OCI-LY1 (cell line): Measurements from ENCODE around the gene ANKS1A.
"Not testable (repeated sequence)": the region's sequence is repeated elsewhere in the genome, so short reads cannot be mapped to it uniquely, and the experiment has no call there.

Source experiments
- H2AFZ ChIP-seq: fragments of 200-600 bp; sonication (generic), shearing (Covaris generic); 2 replicates; pipeline ENCODE4 v1.6.0; 2014; ENCODE audit warnings: antibody characterized with exemption, mild to moderate bottlenecking, low read length
- H3F3A ChIP-seq: fragments of 200-600 bp; sonication (generic), shearing (Covaris generic); 2 replicates; pipeline ENCODE4 v1.6.0; 2014; ENCODE audit warnings: mild to moderate bottlenecking, antibody characterized with exemption, low read length, moderate library complexity; ENCODE audit not compliant: insufficient read depth
- H3K27ac ChIP-seq: fragments of 200-600 bp; sonication (generic); 2 replicates; pipeline ENCODE4 v1.5.1; 2014; ENCODE audit warnings: low read length, mixed run types, mild to moderate bottlenecking, low read depth; ENCODE audit not compliant: poor library complexity, severe bottlenecking
- H3K27me3 ChIP-seq: fragments of 200-600 bp; sonication (generic); 2 replicates; pipeline ENCODE4 v1.6.0; 2014; ENCODE audit warnings: antibody characterized with exemption, mild to moderate bottlenecking, low read length, moderate library complexity; ENCODE audit not compliant: insufficient read depth
- H3K36me3 ChIP-seq: fragments of 200-600 bp; sonication (generic); 2 replicates; pipeline ENCODE4 v1.6.1; 2014; ENCODE audit warnings: mild to moderate bottlenecking, antibody characterized with exemption, low read length, moderate library complexity, mixed read lengths; ENCODE audit not compliant: insufficient read depth
- H3K4me1 ChIP-seq: fragments of 200-600 bp; sonication (generic); 2 replicates; pipeline ENCODE4 v1.5.1; 2014; ENCODE audit warnings: mild to moderate bottlenecking, low read length, moderate library complexity; ENCODE audit not compliant: insufficient read depth, severe bottlenecking
- H3K4me2 ChIP-seq: fragments of 200-600 bp; sonication (generic), shearing (Covaris generic); 2 replicates; pipeline ENCODE4 v1.6.1; 2014; ENCODE audit warnings: low read length
- H3K4me3 ChIP-seq: fragments of 200-600 bp; sonication (generic); 2 replicates; pipeline ENCODE4 v1.5.1; 2014; ENCODE audit warnings: low read length, low read depth, mild to moderate bottlenecking, mixed read lengths; ENCODE audit not compliant: poor library complexity, severe bottlenecking
- H3K79me2 ChIP-seq: fragments of 200-600 bp; shearing (Covaris generic); 2 replicates; pipeline ENCODE4 v1.6.1; 2016; ENCODE audit warnings: mixed run types, low read length, mixed read lengths; ENCODE audit not compliant: insufficient read depth
- H3K9ac ChIP-seq: fragments of 200-600 bp; sonication (generic), shearing (Covaris generic); 2 replicates; pipeline ENCODE4 v1.6.1; 2014; ENCODE audit warnings: mild to moderate bottlenecking, low read length, mixed read lengths
- H3K9me2 ChIP-seq: fragments of 200-600 bp; sonication (generic), shearing (Covaris generic); 2 replicates; pipeline ENCODE4 v1.6.1; 2014; ENCODE audit warnings: low read depth, mild to moderate bottlenecking, low read length, mixed read lengths
- H3K9me3 ChIP-seq: fragments of 200-600 bp; shearing (Covaris generic); 2 replicates; pipeline ENCODE4 v1.6.1; 2014; ENCODE audit warnings: low read length, mixed read lengths
- H4K20me1 ChIP-seq: fragments of 200-600 bp; sonication (generic), shearing (Covaris generic); 2 replicates; pipeline ENCODE4 v1.6.0; 2016; ENCODE audit warnings: mild to moderate bottlenecking, low read length; ENCODE audit not compliant: insufficient read depth
- EZH2 ChIP-seq: fragments of 200-600 bp; sonication (generic), shearing (Covaris generic); IDR thresholded peaks from 2 replicates; pipeline ENCODE4 v1.8.0; 2017; ENCODE audit warnings: borderline replicate concordance, mixed run types, mild to moderate bottlenecking, antibody characterized with exemption, low read length, moderate library complexity, mixed read lengths
- TF ChIP-seq, protein P1 (sequence below): fragments of 200-600 bp; sonication (generic), shearing (Covaris generic); IDR thresholded peaks from 2 replicates; pipeline ENCODE4 v1.5.1; 2017; ENCODE audit warnings: mild to moderate bottlenecking, antibody characterized with exemption, low read length, moderate library complexity, mixed read lengths

ANKS1A gene

DNA sequence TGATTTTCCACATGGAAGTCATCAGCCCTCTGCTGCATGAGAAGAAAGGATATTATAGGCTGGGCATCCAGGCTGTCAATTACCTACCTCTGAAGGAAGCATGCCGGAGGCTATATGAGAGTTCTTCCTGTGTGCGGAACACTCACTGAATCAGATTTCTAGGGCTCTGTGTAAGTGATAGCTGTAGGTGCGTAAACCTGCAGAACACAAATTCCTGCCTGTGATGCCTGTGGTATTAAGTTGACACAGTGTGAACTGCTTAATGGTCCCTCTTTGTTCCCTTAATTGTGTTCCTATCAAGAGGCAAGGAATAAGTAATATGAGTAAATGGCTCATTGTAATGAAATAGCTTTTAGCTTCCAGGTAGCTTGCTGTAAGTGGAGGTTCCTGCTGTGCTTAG, 103.3 kb downstream of the ANKS1A start:
- no peak overlapping the region for H3K27ac ChIP-seq
- TF ChIP-seq, protein P1, sequence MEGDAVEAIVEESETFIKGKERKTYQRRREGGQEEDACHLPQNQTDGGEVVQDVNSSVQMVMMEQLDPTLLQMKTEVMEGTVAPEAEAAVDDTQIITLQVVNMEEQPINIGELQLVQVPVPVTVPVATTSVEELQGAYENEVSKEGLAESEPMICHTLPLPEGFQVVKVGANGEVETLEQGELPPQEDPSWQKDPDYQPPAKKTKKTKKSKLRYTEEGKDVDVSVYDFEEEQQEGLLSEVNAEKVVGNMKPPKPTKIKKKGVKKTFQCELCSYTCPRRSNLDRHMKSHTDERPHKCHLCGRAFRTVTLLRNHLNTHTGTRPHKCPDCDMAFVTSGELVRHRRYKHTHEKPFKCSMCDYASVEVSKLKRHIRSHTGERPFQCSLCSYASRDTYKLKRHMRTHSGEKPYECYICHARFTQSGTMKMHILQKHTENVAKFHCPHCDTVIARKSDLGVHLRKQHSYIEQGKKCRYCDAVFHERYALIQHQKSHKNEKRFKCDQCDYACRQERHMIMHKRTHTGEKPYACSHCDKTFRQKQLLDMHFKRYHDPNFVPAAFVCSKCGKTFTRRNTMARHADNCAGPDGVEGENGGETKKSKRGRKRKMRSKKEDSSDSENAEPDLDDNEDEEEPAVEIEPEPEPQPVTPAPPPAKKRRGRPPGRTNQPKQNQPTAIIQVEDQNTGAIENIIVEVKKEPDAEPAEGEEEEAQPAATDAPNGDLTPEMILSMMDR, result no peak
- no peak for TF ChIP-seq EZH2
- no peaks in the 10 kb centered on the region for H3K27me3 ChIP-seq
- H3K9ac ChIP-seq, result no peak overlapping the region
- H3K9me2 ChIP-seq, result no peaks in the 10 kb centered on the region
- H3K4me3 ChIP-seq, result no peak overlapping the region
- H3K9me3 ChIP-seq, result no peaks in the 10 kb centered on the region
- no peaks in the 10 kb centered on the region for H4K20me1 ChIP-seq
- H2AFZ ChIP-seq, result no peak overlapping the region
- H3K79me2 ChIP-seq, result no peaks in the 10 kb centered on the region
- no peaks in the 10 kb centered on the region for H3K4me1 ChIP-seq
- H3K36me3 ChIP-seq, result peaks cover 38% of the 10 kb centered on the region
- no peaks in the 10 kb centered on the region for H3F3A ChIP-seq
- no peak overlapping the region for H3K4me2 ChIP-seq

DNA sequence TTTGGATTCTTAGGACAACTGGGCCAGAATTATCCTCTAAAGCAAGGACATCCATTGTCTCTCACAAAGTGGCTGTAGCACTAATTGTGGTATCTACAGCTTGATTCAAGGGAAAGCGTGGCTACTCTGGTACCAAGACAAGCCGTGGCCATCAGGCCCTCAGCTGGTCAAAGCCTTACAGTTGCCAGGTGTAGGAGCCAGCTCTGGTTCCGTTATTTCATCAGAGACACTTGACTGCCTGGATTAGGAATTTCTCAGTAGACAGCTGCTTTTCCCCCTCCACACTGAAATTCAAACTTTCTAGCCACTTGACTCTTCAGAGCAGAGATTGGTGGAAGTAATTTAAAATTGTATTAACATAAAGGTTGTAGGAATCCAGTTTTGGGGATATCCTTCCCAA, 104.2 kb downstream of the ANKS1A start:
- Histone ChIP-seq H2AFZ (no peak overlapping the region), H3K36me3 (peaks cover 39% of the 10 kb centered on the region), H3K4me1 (no peaks in the 10 kb centered on the region), H3K4me3 (no peak overlapping the region), H3K9ac (no peak overlapping the region), H3K27ac (no peak overlapping the region), H3K4me2 (no peak overlapping the region), H4K20me1 (no peaks in the 10 kb centered on the region), H3K9me3 (no peaks in the 10 kb centered on the region), H3K27me3 (no peaks in the 10 kb centered on the region), H3K9me2 (no peaks in the 10 kb centered on the region), H3F3A (no peaks in the 10 kb centered on the region), H3K79me2 (no peaks in the 10 kb centered on the region)
- TF ChIP-seq, protein P1, result no peak
- TF ChIP-seq EZH2, result no peak

DNA sequence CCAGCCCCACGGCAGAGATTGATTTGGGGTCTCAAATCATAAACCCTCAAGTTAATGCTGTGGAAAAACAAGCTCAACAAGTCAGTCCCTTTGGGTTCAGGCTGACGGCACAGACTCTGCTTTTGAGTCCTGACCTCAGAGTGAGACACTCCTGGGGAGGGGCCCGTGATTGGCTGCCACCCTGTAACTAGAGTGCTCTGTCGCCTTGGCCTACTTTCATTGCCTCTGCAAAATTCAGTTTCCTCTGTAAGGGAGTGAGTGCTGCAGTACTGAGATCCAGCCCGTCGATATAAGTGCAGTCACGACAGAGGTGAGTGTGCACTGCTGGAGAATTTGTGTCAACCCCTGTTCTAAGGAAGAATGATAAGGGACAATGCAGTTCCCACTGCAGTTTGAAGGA, 105.6 kb downstream of the ANKS1A start:
- Histone ChIP-seq H3K4me3 (no peak overlapping the region), H3K9me2 (no peaks in the 10 kb centered on the region), H2AFZ (no peak overlapping the region), H3K9ac (no peak overlapping the region), H3F3A (no peaks in the 10 kb centered on the region), H3K4me1 (no peaks in the 10 kb centered on the region), H3K9me3 (no peaks in the 10 kb centered on the region), H3K36me3 (peaks cover 32% of the 10 kb centered on the region), H3K27ac (no peak overlapping the region), H3K27me3 (no peaks in the 10 kb centered on the region), H3K4me2 (no peak overlapping the region), H4K20me1 (no peaks in the 10 kb centered on the region), H3K79me2 (no peaks in the 10 kb centered on the region)
- TF ChIP-seq, protein P1, result no peak
- TF ChIP-seq EZH2, result no peak

GRCh38 chr6:34998417-34998816, 109.4 kb downstream of the ANKS1A start:
- not testable (repeated sequence) for H3K4me2 ChIP-seq

DNA sequence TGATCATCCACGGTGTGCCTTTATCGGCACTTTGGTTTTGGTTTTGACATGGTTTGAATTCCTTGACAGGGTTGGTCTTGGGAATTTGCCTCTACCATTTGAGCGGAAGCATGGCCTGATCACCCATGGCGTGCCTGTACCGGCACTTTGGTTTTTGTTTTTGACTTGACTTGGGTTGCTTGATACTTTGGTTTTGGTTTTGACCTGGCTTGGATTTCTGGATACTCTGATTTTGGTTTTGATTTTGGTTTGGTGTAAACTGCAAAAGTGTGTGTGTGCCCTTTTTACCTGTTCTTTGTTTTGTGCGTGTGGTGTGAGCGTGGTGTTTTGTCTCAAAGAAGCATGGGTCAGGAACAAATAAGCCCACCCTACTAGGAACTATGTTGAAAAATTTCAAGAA, 110.1 kb downstream of the ANKS1A start:
- not testable (repeated sequence) for H3K9me3 ChIP-seq, H3K79me2 ChIP-seq, H3K27me3 ChIP-seq, H3F3A ChIP-seq, H2AFZ ChIP-seq, H3K4me3 ChIP-seq, H4K20me1 ChIP-seq, H3K9ac ChIP-seq, H3K9me2 ChIP-seq, H3K27ac ChIP-seq, H3K4me1 ChIP-seq, H3K4me2 ChIP-seq
- H3K36me3 ChIP-seq, result peaks cover 22% of the 10 kb centered on the region

More at GRCh38 chr6:34998417-34998816, 109.4 kb downstream of the ANKS1A start:
- not testable (repeated sequence) for H3K9me3 ChIP-seq, H3K27me3 ChIP-seq, H3K9ac ChIP-seq, H4K20me1 ChIP-seq, H3F3A ChIP-seq, H3K9me2 ChIP-seq, H3K27ac ChIP-seq, H2AFZ ChIP-seq, H3K79me2 ChIP-seq, H3K4me1 ChIP-seq, H3K4me3 ChIP-seq
- H3K36me3 ChIP-seq, result peaks cover 23% of the 10 kb centered on the region
